BJ (cell line): ENCODE data around the gene CCNYL1. TPM values are rescaled to one million over a fixed set of nuclear protein-coding genes. Genes with fewer than 3 reads are reported as not detected.
"Not testable (repeated sequence)": the region's sequence is repeated elsewhere in the genome, so short reads cannot be mapped to it uniquely, and the experiment has no call there.

ENCODE experiments used
- CTCF ChIA-PET: fragments of 350-600 bp; formaldehyde crosslinking; extraction: SDS; loops from one replicate; lab custom pipeline; 2021; ENCODE audit warnings: antibody characterized with exemption, inconsistent platforms; lab: Yijun Ruan, JAX
- POLR2A ChIA-PET: fragments of 300-600 bp; sonication (Branson Sonifier 250); formaldehyde crosslinking; extraction: SDS; loops from one replicate; lab custom pipeline; 2021; ENCODE audit warnings: antibody characterized with exemption; lab: Charles Lee
- DNase-seq: peaks from one replicate; pipeline ENCODE4 v3.0.0-alpha.2; 2011; ENCODE audit warnings: low read depth
- H3K27me3 ChIP-seq: 2 replicates; pipeline ENCODE4 v1.6.0; 2011; ENCODE audit warnings: low read length; ENCODE audit not compliant: control insufficient read depth, insufficient read depth
- H3K36me3 ChIP-seq: 2 replicates; pipeline ENCODE4 v1.5.1; 2011; ENCODE audit warnings: low read length; ENCODE audit not compliant: control insufficient read depth, insufficient read depth
- H3K4me3 ChIP-seq: 2 replicates; pipeline ENCODE4 v1.5.1; 2011; ENCODE audit warnings: low read depth, mild to moderate bottlenecking, control low read depth, low read length
- CTCF ChIP-seq: IDR thresholded peaks from 2 replicates; pipeline ENCODE4 v1.5.1; 2011; ENCODE audit warnings: low read depth, mild to moderate bottlenecking, control low read depth, inconsistent platforms, low read length, moderate library complexity; ENCODE audit not compliant: insufficient read depth
- polyA plus RNA-seq: library from polyadenylated mRNA; depleted of rRNA; stranded (reverse); fragments of >200 nt; gene quantifications from 2 replicates; pipeline ENCODE4 v1.2.3, GENCODE V29; 2011

CCNYL1 gene
- polyA plus RNA-seq, 1 experiment, result 9.6 TPM

DNA sequence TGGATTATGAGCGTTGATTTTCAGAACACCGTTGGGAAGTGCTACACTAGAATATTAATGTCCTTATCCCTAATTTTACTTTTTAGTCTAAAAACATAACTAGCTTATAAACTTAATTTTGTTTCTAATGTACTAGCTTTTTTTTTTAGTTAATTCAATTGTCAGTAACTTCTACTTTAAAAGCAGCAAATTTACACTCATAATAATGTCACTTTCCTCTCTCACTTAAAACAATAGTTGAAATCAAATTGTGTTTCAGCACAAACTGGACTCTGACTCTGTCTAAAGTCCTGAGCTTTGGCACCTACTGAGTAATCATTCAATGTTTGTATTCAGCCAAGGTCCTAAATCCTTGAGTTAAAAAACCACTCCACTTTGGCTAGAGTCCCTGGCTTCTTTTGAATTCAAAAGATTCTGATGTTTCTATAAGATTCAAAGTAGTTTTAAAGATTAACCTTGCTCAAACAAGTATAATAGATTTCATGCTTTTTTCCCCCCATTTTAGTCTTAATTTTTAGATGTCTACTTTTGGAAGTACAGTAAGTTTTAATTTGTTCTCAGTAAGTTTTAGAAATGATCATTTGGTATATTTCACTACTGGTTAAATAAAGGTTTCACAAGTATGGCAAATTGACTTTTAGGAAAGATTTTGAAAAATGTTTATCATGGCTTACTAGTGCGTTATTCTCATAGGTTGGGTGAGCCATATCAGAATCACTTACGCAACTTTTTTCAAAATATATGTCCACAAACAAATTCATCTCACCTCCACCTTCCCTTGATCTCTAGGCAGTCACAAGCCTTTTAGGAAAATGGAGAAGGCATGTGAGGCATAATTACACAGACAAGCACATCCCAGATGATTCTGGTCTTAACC lies 23.4 kb downstream of the CCNYL1 start:
- no peak for TF ChIP-seq CTCF
- ChIA-PET CTCF (interaction anchor here (0.5 to 2.4 kb wide), 10 partner anchors 8 to 338 kb away, joined by 3 to 15 read pairs (median 4); partner anchors contain the start of gene CREB1), POLR2A (interaction anchor here (0.6 kb wide), 1 partner anchor 35 kb away, joined by 4 read pairs; the partner anchor contains the start of gene FZD5)
- no peaks in the 10 kb centered on the region for H3K27me3 ChIP-seq
- H3K36me3 ChIP-seq, result no peaks in the 10 kb centered on the region; the same call in 1 of the 2 replicates
- no peak overlapping the region for H3K4me3 ChIP-seq
- DNase-seq, result no peak

DNA sequence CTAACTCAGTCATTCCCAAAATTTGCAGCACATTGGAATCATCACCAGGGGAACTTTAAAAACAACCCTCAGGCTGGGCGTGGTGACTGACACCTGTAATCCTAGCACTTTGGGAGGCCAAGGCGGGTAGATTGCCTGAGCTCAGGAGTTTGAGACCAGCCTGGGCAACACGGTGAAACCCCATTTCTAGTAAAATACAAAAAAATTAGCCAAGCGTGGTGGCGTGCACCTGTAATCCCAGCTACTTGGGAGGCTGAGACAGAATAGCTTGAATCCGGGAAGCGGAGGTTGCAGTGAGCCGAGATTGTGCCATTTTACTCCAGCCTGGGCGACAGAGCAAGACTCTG lies 24.0 kb downstream of the CCNYL1 start:
- H3K4me3 ChIP-seq, H3K27me3 ChIP-seq, DNase-seq, POLR2A ChIA-PET, H3K36me3 ChIP-seq, CTCF ChIA-PET: not testable (repeated sequence)

DNA sequence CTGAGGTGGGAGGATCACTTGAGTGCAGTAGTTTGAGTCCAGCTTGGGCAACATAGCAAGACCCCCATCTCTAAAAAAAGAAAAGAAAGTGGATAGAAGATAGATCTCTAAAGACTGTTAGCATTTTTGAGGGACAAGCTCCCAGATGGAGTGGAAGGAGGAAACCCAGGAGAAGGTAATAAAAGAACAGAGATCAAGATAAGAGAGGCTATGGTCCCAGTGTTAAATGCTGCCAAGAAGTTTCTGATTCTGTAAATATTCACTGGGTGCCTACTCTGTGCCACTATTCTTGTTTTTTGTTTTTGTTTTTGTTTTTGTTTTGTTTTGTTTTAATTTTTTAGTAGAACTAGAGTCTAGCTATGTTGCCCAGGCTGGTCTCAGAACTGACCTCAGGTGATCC lies 32.1 kb downstream of the CCNYL1 start:
- CTCF ChIA-PET, result interaction anchor here (0.6 to 10.8 kb wide), 7 partner anchors 11 to 511 kb away, joined by 3 to 195 read pairs (median 4); partner anchors contain the start of gene METTL21A
- POLR2A ChIA-PET, result no interaction called here
- H3K36me3 ChIP-seq, result no peaks in the 10 kb centered on the region; the same call in 1 of the 2 replicates
- no peak overlapping the region for H3K4me3 ChIP-seq
- no peak for DNase-seq
- no peaks in the 10 kb centered on the region for H3K27me3 ChIP-seq
- no peak for TF ChIP-seq CTCF

GRCh38 chr2:207744050-207744449 lies 32.6 kb downstream of the CCNYL1 start:
- ChIA-PET CTCF (interaction anchor here (0.6 to 10.8 kb wide), 5 partner anchors 11 to 510 kb away, joined by 3 to 195 read pairs (median 9); no protein-coding TSS in a partner anchor), POLR2A (no interaction called here)
- H3K27me3 ChIP-seq, result no peaks in the 10 kb centered on the region
- H3K36me3 ChIP-seq, result no peaks in the 10 kb centered on the region; the same call in 1 of the 2 replicates
- no peak overlapping the region for H3K4me3 ChIP-seq
- no peak for DNase-seq
- TF ChIP-seq CTCF, result no peak

- CTCF ChIA-PET, result interaction anchor here (1.7 to 10.8 kb wide), 8 partner anchors 10 to 330 kb away, joined by 6 to 195 read pairs (median 10); partner anchors contain the start of gene METTL21A
- no peak for TF ChIP-seq CTCF
- no peaks in the 10 kb centered on the region for H3K27me3 ChIP-seq
- no peak for DNase-seq
- H3K4me3 ChIP-seq, result no peak overlapping the region
- no peaks in the 10 kb centered on the region; the same call in 1 of the 2 replicates for H3K36me3 ChIP-seq
- POLR2A ChIA-PET, result no interaction called here
Observed at GRCh38 chr2:207744451-207744850, 33.0 kb downstream of the CCNYL1 start.
